Stimulated activated CD4-positive, alpha-beta T cell treated with anti-CD3 and anti-CD28 coated beads, TNF-alpha, amount 100 ng/mL, for 4 hours (primary cell): ENCODE results near the gene TDRD1.
"Not testable (repeated sequence)": the region's sequence is repeated elsewhere in the genome, so short reads cannot be mapped to it uniquely, and the experiment has no call there.

Source experiments
- DNase-seq, 3 experiments: peaks; one replicate each; pipeline ENCODE4 v3.0.0-alpha.2; 2020; ENCODE audit warnings: low read depth in 3 of 3

TDRD1 gene, protein sequence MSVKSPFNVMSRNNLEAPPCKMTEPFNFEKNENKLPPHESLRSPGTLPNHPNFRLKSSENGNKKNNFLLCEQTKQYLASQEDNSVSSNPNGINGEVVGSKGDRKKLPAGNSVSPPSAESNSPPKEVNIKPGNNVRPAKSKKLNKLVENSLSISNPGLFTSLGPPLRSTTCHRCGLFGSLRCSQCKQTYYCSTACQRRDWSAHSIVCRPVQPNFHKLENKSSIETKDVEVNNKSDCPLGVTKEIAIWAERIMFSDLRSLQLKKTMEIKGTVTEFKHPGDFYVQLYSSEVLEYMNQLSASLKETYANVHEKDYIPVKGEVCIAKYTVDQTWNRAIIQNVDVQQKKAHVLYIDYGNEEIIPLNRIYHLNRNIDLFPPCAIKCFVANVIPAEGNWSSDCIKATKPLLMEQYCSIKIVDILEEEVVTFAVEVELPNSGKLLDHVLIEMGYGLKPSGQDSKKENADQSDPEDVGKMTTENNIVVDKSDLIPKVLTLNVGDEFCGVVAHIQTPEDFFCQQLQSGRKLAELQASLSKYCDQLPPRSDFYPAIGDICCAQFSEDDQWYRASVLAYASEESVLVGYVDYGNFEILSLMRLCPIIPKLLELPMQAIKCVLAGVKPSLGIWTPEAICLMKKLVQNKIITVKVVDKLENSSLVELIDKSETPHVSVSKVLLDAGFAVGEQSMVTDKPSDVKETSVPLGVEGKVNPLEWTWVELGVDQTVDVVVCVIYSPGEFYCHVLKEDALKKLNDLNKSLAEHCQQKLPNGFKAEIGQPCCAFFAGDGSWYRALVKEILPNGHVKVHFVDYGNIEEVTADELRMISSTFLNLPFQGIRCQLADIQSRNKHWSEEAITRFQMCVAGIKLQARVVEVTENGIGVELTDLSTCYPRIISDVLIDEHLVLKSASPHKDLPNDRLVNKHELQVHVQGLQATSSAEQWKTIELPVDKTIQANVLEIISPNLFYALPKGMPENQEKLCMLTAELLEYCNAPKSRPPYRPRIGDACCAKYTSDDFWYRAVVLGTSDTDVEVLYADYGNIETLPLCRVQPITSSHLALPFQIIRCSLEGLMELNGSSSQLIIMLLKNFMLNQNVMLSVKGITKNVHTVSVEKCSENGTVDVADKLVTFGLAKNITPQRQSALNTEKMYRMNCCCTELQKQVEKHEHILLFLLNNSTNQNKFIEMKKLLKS

DNA sequence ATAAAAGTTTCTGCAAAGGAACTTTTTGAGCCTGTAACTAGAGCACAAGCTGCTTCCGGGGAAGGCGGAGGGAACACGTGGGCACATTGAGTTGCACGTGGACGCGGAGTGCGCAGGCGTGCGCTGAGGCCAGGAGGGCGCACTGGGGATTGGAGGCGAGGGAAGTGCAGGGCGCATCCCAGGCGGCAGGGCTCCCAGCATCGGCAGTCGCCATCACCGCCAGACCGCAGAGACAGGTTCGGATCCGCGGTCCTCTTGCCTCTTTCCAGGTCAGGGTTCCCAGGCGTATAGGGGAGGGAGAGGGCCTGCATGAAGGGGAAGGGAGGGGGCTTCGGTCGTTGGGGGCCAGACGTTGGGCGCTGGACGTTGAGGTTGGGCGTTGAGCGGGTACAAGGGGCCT, at the start of gene TDRD1:
Gene TDRD1, plus strand, starts transcription at position 206 of the 400 bp plus-strand sequence. CDS start 8,479 bp downstream, outside the sequence.
- no peak for DNase-seq

DNA sequence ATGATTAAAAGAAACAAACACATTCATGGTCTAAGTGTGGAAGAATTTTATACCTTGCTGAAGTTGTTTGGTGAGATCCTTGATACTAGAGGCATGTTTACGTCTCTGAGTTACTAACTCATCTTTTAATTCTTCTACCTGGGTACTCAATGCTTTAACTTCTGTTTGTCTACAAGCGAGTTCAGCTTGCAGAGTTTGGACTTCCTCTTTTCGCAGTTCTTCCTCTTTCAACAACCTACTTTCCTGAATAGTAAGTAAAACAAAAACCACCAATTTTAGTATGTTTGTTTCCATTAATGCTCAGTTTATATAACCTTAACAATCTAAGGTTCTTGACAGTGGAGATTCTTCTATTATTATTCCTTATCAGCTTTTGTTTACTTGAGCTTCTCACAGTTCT, 48.1 kb upstream of the TDRD1 start:
- no peak for DNase-seq

DNA sequence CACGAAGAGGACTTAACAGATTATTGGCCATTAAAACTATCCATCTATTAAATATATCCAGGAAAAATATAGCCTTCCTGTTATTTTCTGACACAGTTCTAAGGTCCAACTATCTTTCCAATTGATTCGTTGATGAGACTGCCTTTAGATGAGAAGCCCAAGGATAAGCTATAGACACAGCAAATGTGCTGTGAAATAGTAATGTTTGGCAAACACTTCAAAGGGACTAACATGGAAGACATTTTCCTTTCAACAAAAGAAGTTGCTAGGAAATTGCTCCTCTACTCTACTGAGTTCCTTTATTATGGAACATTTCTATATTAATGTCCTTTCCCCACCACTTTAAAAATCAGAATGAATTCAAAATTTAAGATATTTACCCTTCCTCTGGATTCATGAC, 43.7 kb upstream of the TDRD1 start:
- DNase-seq = no peak

DNA sequence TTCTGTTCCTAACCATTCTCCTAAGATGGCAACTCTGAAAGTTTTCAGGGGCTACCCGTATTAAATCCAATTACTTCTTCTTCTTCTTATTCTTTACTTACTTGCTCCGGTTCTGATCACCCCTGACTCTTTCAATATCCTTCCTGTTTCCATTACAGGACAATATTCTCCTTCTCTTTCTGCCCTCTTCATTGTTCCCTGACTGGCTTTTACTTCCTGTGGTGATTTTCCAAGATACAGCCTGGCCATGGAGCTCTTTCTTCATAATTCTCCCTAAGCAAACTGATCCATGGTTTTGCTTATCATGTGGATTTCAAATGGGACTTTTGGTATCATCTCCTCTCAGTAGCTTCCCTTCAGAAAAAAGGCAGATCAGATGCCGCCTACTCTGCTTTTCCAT, 40.6 kb upstream of the TDRD1 start:
- no peak for DNase-seq

DNA sequence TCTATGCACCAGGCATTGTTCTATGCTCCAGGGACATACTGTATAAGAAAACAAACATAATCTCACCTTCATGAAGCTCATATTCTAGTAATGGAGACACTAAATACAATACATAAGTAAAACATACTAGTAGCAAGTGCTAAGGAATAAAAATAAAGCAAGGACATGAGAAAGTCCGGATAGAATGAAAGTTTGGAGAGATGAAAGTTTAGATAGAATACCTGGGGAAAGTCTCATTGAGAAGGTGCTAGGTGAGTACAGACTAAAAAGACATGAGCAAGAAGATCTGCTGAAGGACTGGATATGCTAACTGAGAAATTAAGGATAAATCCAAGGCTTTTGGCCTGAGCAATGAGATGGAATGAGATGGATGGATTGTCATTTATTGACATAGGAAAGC, 39.1 kb upstream of the TDRD1 start:
- no peak for DNase-seq

DNA sequence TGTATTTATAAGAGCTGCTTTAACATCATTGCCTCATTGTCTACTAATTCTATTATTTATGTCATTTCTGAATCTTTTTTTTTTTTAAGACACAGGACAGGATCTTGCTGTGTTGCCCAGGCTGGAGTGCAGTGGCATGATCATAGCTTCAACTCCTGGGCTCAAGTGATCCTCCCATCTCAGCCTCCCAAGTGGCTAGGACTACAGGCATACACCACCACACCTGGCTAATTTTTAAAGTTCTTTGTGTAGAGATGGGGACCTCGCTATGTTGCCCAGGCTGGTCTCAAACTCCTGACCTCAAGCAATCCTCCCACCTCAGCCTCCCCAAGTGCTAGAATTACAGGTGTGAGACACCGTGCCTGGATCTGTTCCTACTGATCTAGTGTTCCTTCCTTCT, 38.3 kb upstream of the TDRD1 start:
- not testable (repeated sequence) for DNase-seq

DNA sequence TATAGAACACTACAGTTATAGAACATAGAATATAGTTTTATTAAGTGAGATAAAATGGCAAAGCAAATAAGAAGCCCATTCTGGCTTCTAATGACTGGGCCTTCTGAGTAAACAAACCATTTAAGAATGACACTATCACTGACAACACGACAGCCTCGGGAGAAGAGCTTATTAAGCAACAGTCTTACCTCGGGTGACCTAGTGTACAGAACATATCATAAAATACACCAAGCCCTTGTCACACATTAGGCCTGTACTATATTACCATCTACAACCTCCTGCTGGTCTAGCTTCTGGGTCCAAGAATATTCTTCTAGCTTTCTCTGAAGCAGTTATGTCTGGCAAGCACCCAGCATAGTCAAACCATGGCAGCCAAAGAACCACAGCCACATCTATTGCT, 37.1 kb upstream of the TDRD1 start:
- DNase-seq = no peak

DNA sequence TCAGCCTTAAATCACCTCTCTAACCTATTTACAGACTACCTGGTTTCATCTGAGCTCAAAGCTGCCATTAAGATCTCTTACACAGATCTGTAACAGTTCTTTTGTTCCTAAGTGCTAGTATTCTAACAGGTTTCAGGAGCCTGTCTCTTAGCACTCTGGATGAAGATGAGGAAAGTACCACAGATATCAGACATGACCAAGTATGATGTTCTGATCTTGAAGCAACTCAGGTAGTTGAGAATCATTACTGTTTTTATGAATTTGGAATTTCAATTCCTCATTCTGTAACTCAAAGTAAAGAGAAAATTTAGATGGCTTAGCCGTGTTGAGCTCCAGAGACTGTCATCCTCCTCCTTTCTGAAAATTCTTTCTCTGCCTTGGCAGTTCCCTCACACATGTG, 36.0 kb upstream of the TDRD1 start:
- DNase-seq = no peak

DNA sequence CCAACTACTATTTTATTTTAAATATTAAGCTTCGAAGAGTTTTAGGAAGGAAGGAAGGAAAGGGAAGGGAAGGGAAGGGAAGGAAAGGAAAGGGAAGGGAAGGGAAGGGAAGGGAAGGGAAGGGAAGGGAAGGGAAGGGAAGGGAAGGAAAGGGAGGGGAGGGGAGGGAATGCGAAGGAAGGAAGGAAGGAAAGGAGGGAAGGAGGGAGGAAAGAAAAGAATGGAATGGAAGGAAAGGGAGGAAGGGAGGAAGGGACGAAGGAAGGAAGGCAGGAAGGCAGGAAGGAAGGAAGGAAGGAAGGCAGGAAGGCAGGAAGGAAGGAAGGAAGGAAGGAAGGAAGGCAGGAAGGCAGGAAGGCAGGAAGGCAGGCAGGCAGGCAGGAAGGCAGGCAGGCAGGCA, 29.7 kb upstream of the TDRD1 start:
- not testable (repeated sequence) for DNase-seq

DNA sequence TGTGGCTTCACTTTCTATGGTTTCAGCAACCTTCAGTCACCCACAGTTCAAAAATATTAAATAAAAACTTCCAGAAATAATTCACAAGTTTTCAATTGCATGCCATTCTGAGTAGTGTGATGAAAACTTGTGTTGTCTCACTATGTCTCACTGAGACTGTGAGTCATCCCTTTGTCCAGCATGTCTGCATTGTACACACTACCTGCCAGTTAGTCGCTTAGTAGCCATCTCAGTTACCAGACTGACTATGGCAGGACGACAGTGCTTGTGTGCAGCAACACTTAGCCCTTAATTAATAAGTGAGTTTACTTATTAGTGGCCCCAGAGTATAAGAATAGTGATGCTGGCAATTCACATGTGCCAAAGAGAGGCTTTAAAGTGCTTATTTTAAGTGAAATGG, 27.7 kb upstream of the TDRD1 start:
- DNase-seq = no peak

DNA sequence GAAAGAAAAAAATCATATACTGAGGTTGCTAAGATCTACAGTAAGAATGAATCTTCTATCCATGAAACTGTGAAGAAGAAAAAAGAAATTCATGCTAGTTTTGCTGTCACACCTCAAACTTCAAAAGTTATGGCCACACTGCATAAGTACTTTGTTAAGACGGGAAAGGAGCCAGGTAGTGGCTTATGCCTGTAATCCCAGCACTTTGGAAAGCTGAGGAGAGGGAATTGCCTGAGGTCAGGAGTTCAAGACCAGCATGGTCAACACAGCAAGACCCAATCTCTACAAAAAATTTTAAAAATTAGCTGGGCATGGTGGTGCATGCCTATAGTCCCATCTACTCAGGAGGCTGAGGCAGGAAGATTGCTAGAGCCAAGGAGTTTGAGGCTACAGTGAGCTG, 27.3 kb upstream of the TDRD1 start:
- no peak for DNase-seq

DNA sequence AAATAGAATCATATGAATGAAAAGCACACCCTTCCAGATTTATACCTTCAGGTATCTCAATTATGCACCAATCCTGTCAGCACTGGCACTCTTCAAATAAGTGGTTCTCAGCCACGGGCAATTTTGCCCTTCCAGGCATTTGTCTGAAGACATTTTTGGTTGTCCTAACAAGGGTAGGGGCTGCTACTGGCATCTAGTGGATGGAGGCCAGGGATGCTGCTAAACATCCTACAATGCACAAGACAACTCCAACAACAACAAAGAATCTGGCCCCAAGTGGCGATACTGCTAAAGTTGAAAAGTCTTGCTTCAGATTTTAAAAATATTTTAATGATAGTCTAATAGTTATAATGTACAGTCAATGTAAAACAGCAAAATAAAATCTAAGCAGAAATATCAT, 21.2 kb upstream of the TDRD1 start:
- DNase-seq = no peak

DNA sequence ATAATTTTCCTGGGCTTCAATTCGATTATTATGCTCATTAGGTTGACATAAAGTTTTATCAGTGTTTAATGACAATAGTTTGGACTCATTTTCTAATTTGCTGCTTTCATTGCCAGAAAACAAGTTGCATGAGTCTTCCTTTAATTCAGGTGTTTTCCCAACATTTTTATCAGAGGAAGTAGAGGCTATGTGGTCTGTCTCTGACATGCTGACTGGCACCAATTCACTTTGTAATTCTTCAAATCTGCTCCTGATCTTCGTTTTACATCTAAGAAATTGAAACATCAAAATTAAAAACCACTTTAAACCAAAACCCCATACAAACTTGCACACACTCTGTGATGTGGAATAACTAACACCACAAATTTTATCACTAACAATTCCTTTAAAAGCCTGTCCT, 16.1 kb upstream of the TDRD1 start:
- DNase-seq = no peak

DNA sequence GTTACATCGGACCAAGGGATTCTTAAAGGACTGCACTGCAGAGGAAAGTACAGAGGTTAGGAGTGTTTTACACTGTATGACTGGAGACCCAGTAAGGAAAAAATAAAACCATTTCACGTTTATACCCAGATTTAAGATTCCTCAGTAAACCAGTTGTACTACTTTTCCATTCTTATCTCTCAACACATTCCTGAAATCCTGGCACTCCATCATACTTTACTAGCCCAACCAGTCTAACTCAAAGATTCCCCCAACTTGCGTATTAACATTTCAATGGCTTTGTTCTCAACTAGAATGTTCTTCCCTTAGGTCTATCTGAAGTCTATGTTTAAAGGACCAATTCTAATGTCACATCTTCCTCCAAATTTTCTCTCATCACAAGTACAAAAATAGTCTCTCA, 13.1 kb upstream of the TDRD1 start:
- DNase-seq = no peak

DNA sequence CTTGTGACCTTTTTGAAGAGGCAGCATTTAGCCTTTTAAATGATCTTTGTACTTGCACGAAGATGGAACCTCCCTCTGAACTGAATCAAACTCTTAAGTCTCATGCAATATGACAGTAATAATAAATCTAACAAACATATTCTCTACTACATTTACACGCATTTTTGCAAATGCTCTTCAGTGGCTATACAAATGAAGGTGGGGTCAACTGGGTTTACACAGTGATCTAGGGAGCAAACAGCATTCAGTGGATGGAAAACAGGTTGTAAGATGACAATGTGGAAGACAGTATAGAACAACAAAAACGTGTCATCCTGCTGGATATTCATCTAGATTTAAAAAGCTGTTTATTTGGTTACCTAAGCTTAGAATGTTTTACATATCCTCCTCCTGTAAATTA, 12.7 kb upstream of the TDRD1 start:
- DNase-seq = no peak

DNA sequence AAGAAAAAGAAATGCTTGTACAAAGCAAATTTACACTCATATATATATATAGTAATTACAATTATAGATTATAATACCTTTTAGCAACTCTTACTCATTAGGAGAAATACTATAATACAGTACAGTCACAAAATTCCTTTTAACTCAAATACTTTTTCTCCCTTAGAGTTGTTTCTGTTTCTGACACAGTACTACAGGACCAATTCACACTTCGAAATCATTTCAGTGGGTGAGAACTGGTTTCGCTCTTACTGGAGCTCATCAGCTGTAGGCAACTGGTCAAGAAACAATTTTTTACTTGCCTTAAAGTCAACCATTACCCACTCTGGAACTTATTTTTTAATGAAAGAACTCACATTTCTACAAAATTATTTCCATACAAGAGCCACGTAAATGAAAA, 11.2 kb upstream of the TDRD1 start:
- DNase-seq = no peak

DNA sequence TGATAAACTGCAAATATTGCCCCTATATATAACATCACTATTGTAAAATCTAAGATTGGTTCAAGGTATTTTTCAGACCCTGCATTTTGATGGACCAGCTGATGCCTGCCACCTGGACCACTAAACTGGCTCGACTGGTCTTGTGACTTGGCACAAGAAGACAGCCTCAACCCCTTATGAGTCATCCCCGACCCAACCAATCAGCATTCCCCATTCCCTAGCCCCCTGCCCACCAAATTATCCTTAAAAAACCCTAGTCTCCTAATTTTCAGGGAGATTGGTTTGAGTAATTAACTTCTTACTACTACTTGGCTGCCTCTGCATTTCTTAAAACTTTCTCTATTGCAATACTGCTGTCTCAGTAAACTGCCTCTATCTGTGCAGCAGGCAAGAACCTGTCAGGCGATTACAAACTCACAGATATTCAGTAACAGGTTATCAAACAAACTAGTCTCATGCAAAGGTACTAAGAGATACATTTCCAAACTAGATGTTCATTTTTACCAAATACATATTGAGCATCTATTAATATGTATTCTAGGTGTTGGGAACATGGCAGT, 10.6 kb upstream of the TDRD1 start:
- no peak for DNase-seq

DNA sequence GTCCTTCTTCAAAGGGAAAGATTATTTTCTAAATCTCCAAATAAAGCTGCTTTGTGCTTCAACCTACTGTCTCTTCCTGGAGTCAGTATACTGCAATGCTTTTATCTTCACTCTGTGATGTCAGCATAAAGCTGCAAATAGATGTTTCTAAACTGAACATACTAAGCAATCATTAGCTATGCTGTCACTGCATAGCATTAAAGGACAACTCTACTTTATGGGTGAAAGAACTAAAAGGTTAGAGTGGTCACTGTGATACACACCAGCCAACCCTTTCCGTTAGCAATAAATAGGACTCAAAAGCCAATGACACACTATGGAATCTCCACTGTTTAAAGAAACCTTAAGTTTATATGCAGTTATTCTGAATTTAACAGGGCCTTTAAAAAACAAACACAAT, 6.9 kb upstream of the TDRD1 start:
- no peak for DNase-seq

DNA sequence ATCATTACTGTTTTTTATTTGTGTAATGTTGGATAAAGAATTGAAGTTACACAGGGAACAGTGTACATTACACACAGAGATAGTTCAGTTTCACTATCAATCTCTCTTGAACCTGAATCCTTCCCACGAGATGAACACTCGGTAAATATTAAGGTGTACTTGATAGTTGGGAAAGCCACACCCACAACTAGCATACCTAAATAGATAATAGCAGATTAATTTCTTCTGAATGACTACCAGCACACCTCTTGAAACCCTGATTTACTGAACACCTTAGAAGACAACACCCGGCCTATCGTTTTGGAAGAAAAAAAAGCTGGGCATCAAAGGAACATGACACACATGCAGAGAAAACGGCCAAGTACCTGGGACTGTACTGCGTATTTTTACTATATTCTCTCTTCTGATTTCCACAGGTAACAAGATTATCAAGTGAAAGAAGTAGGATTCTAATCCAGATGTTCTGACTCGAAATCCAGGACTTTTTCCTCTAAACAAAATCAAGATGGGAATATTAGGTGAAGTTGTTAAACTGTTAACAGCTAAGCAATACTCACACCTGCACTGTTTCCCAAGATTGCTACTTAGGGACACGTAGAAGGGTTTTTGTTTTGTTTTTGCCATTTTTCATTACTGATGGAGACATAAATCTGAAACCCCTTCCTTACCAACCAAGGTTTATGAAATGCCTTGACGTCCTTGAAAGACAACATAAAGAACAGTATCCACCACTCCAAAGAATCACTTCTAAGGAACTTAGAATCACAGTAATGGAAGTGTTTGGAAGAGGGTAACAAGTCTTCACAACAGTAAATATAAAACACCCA, 6.2 kb upstream of the TDRD1 start:
- DNase-seq = no peak

DNA sequence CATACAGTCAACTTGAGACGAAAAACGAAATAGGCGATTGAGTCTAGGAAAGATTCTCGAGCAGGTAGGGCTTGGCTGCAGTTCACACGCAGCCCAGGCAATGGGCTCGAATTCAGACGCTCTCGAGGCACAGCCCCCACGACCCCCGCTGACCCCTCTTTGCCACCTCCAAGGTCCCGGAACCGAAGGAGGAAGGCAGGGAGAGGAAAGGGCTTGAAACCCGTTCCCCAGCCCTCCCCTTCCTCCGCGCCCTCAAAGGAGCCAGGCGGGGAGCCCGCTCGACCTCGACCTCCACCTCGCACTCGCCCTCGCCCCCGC, 5.6 kb upstream of the TDRD1 start:
- no peak for DNase-seq

DNA sequence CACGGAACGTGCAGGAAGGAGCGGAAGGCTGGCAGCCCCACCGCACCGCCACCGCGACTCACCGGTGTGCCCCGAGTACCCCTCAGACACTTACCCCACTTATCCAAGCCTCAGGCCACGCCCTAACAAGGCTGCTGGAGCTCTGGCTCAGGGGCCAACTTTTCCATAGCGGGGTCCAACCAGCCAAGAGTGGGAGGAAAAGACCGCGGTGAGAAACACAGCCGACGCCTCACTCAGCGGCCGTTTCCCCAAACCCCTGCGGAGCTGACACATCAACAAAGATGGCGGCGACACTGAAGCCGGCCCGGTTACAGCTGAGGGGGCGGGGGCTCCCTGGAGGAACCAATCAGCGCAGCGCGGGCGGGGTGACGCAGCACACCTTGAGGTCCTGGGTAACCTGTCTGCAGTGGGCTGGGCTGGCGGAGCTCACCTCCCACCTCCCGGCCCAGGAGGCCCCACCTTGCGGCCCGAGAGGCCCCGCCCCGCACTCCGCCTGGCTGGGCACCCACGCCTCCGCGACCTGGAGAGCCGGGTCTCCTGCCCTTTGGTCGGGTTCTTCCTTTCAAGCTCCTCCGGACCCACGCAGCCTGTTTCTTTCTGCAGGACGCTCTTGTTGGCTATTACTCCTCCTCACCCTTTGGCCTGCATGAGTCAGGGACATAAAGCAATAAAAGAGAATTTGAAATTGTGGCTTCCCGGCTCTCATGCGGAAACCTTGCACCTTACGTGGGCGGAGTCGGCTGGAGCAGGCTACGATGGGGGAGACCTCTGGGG, 5.0 kb upstream of the TDRD1 start, which contains the start of gene CCDC186:
Gene CCDC186, minus strand, starts transcription at position 283 of the 774 bp plus-strand sequence. CDS start 10,935 bp downstream, outside the sequence.
- peak; percentile 93 to 98 (median 97) for DNase-seq
